Large intestine (tissue), 3 donors: Measurements from ENCODE around the gene TAB2. TPM values are rescaled to one million over a fixed set of nuclear protein-coding genes. Genes with fewer than 3 reads are reported as not detected.
A peak's percentile ranks its signal among the peaks of the same experiment; 100 is the strongest.

Experiments used
- DNase-seq, 2 donors: peaks; one replicate each; pipeline versions ENCODE4 v3.0.0 to v3.0.0-alpha.2; 2013
- H3K27ac ChIP-seq: one replicate; pipeline ENCODE4 v1.5.1; 2013; ENCODE audit warnings: low read length
- H3K27me3 ChIP-seq: 2 replicates; pipeline ENCODE4 v1.6.1; 2013; ENCODE audit warnings: low read length; ENCODE audit not compliant: control insufficient read depth, insufficient read depth
- H3K36me3 ChIP-seq: 2 replicates; pipeline ENCODE4 v1.6.1; 2013; ENCODE audit warnings: low read length; ENCODE audit not compliant: control insufficient read depth, insufficient read depth
- H3K4me1 ChIP-seq: one replicate; pipeline ENCODE4 v1.6.1; 2013; ENCODE audit warnings: low read length; ENCODE audit not compliant: control insufficient read depth, insufficient read depth
- H3K4me3 ChIP-seq: one replicate; pipeline ENCODE4 v1.5.1; 2013; ENCODE audit warnings: low read length
- H3K9me3 ChIP-seq: one replicate; pipeline ENCODE4 v1.6.1; 2013; ENCODE audit warnings: mild to moderate bottlenecking, low read depth, low read length, moderate library complexity; ENCODE audit not compliant: control insufficient read depth
- WGBS: methylation state at CpG from one replicate; pipeline ENCODE4 v1.1.5; 2013; ENCODE audit warnings: low lambda C conversion rate; ENCODE audit not compliant: insufficient coverage; 5-methylcytosine and 5-hydroxymethylcytosine counted together
- polyA plus RNA-seq: library from polyadenylated mRNA; unstranded; fragments of 120-200 nt; gene quantifications from one replicate; pipeline ENCODE4 v1.2.1, GENCODE V29; 2013

TAB2 gene
- polyA plus RNA-seq, 1 donor, result 43.7 TPM

DNA sequence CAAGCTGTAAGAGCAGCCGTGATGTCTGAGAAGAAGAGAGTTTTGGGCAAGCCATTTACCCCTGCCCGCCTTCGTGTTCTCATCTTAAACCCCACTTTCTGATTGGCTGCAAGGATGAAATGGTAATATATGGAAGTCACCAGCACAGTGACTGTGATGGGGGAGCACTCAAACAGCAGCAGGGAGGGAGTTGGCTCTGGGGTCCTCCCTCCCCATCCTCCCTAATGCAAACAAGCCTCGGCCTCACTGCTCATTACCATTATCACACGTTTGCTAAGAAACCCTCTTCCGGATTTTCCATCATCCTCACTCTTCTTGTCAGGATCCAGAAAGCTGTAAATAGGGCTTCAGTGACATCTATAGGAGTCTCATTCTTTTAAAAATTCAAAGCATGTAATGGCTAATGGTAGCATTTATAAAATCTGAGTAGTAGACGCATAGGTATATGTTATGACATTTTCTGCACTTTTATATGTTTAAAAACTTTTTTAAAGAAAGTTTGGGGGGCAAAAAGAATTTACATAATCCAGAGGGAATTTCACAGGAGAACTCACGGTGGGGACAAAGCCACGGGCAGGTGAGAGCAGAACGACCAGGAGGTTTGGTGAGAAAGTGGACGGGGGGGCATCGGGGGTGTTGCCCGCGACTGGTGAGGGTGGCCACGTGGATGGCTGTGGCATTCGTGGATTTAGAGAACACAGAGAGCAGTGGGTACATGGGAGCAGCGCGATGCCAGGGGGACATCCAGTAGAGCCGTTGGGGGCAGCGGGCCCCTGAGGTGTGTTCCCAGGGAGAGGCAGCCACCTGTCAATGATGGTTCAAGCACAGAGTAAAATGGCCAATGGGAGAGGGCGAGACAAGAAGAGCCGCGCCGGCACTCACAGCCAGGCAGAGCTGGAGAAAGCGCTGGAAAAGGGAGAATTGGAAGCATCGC lies 112.2 kb downstream of the TAB2 start:
- Histone ChIP-seq H3K27ac (no peak overlapping the region), H3K9me3 (no peaks in the 10 kb centered on the region), H3K4me1 (peaks cover 2% of the 10 kb centered on the region), H3K27me3 (no peaks in the 10 kb centered on the region), H3K36me3 (no peaks in the 10 kb centered on the region), H3K4me3 (no peak overlapping the region)
- 93% methylated on average over 3 of the region's 26 CpGs for WGBS
- no peak for DNase-seq

DNA sequence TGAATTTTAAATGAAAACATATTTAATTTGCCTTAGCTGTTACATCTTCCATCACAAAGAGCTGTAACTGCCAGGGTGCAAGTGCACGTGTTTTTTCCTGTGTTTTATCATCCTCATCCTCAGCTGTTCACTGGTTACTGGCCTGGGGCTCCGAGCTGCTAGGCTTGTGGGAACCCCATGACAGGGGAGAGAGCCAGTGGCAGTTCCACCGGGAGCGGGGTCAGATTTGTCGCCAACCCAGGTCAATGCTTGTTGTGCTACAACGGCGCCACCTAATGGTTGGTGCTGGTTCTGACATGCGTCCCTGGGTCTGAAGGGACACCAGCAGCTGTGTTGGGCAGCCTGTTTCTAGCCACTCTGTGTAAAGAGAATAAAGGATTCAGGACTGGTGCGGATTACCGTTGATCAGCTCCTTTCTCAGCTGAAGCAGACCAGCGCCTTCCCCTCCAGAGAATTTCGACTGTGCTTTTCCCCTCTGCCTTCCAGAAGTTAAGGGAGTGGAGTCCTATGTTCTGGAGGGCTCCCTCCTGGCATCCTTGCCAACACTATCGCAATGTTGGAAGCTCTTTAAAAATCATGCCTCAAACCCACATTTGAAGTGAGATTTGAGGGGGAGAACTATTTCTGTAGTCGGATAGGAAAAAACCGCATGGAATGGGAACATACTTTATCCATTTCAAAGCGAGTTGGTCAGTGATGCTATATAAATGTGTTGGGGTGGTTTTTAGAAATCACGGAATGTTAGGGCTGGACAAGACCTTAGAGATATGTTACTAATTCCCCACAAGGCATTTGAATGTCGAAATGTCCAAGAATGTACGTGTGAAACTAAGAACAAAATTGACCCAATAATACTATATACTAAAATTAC lies 114.6 kb downstream of the TAB2 start:
- peaks cover 2% of the 10 kb centered on the region for H3K4me1 ChIP-seq

DNA sequence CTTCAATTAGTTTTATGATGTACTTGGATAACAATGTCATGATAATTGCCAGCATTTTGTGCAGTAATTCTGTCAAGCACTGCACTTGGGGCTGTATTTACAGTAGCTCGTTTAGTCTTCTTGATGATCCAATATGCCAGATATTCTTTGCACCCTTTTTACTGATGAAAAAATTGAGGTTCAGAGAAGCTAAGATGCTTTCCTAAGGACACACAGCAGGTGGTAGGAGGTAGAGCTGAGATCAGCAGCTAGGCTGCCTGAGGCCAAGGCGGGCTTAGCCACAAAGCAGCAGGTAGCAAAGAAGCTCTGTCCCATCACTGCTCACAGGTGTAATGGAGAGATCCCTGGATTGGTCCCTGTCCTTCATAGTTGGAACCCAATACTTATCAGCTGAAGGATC lies 115.9 kb downstream of the TAB2 start:
- H3K27me3 ChIP-seq, result no peaks in the 10 kb centered on the region
- WGBS, result no CpG with 5 or more reads among the region's 2 CpGs
- no peak overlapping the region for H3K27ac ChIP-seq
- H3K9me3 ChIP-seq, result no peaks in the 10 kb centered on the region
- H3K4me1 ChIP-seq, result peaks cover 2% of the 10 kb centered on the region
- H3K36me3 ChIP-seq, result no peaks in the 10 kb centered on the region
- DNase-seq, result no peak
- no peak overlapping the region for H3K4me3 ChIP-seq

More for the DNA sequence above, 114.6 kb downstream of the TAB2 start:
- Histone ChIP-seq H3K36me3 (no peaks in the 10 kb centered on the region), H3K9me3 (no peaks in the 10 kb centered on the region), H3K4me3 (no peak overlapping the region), H3K27ac (no peak overlapping the region), H3K27me3 (no peaks in the 10 kb centered on the region)
- WGBS, result 100% methylated on average over 2 of the region's 19 CpGs
- peak; percentile 61 to 71 for DNase-seq

DNA sequence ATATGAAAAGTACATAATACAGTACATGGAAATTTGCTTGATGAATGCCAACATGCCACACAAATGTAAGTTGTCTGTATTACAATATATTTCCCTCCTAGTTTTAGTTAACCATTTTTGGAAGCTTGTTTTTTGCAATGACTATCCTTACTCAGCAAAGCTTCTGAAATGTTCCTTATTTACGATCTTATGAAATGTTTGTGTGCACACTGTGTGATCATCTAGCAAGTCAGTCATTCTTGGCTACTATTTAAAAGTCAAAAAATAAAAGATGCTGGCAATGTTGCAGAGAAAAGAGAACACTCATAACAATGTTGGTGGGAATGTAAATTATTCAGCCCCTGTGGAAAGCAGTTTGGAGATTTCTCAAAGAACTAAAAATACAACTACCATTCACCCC lies 116.4 kb downstream of the TAB2 start:
- no CpG with 5 or more reads among the region's 1 CpG for WGBS
- no peaks in the 10 kb centered on the region for H3K36me3 ChIP-seq
- H3K4me1 ChIP-seq, result peaks cover 2% of the 10 kb centered on the region
- no peak overlapping the region for H3K4me3 ChIP-seq
- no peak overlapping the region for H3K27ac ChIP-seq
- no peaks in the 10 kb centered on the region for H3K27me3 ChIP-seq
- no peaks in the 10 kb centered on the region for H3K9me3 ChIP-seq
- no peak for DNase-seq

DNA sequence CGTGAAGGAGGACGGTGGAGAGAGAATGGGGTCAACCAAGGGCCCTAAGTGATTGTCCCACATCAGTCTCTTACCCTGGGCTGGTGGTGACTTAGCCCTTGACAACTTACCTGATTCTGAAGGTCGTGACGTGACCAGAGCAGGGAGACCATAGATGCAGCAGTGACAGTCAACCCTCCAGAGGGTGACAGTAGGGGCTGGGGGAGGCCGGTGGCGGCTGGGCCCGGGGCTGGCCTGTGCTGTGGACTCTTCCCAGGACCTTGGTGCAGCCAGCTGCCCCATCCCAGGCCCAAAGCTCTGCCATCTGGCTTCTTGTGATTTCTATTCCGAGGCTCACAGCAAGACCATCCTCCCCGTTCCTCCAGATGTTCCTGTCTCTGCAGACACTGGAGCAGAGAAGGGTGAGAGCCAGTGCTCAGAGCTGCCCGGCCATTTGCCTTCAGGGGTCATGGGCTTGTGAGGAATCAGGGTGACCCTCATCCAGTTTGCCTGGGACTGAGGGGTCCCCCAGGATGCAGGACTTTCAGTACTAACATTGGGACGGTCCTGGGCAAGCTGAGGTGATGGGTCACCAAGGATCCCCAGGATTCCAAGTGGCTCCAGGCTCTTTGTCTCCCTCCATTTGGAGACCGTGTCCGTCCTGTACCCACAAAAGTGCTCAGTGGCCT lies 118.5 kb downstream of the TAB2 start:
- DNase-seq, result no peak
- Histone ChIP-seq H3K27ac (no peak overlapping the region), H3K36me3 (no peaks in the 10 kb centered on the region), H3K27me3 (no peaks in the 10 kb centered on the region), H3K9me3 (no peaks in the 10 kb centered on the region), H3K4me3 (no peak overlapping the region), H3K4me1 (peaks cover 2% of the 10 kb centered on the region)
- WGBS, result no CpG with 5 or more reads among the region's 13 CpGs

DNA sequence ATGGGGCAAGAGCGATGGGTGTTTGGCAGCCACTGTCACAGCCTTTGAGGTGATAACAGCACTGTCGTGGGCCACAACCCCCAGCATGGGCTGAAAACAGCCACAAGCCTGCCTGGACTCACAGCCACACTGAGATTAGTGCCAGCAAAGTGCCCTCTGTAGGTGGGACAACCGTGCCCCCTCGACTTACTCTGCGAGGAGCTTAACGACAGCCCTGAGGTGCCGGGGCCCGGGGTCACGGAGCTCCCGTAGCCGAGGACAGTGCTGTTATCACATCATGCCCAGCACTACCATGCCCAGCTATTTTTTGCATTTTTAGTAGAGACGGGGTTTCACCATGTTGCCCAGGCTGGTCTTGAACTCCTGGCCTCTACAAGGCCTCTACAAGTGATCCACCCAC lies 119.1 kb downstream of the TAB2 start:
- no peak overlapping the region for H3K4me3 ChIP-seq
- no peak overlapping the region for H3K27ac ChIP-seq
- H3K36me3 ChIP-seq, result no peaks in the 10 kb centered on the region
- H3K9me3 ChIP-seq, result no peaks in the 10 kb centered on the region
- DNase-seq, result no peak
- WGBS, result no CpG with 5 or more reads among the region's 12 CpGs
- no peaks in the 10 kb centered on the region for H3K27me3 ChIP-seq
- peaks cover 8% of the 10 kb centered on the region for H3K4me1 ChIP-seq

DNA sequence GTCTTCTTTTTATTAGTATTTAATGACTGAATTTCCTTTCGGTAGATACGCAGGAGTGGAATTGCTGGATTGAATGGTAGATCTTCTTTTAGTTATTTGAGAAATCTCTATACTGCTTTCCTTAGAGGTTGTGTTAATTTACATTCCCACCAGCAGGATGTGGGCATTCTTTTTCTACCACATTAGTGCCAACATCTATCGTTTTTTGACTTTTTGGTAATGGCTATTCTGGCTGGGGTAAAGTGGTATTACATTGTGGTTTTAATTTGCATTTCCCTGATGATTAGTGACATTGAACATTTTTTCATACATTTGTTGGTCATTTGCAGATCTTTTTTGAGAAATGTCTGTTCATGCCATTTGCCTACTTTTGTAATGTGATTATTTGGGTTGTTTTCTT lies 119.7 kb downstream of the TAB2 start:
- Histone ChIP-seq H3K4me1 (peaks cover 6% of the 10 kb centered on the region), H3K9me3 (no peaks in the 10 kb centered on the region), H3K27ac (no peak overlapping the region), H3K4me3 (no peak overlapping the region), H3K36me3 (no peaks in the 10 kb centered on the region), H3K27me3 (no peaks in the 10 kb centered on the region)
- no peak for DNase-seq
- WGBS, result 67% methylated on average over 1 of the region's 3 CpGs

DNA sequence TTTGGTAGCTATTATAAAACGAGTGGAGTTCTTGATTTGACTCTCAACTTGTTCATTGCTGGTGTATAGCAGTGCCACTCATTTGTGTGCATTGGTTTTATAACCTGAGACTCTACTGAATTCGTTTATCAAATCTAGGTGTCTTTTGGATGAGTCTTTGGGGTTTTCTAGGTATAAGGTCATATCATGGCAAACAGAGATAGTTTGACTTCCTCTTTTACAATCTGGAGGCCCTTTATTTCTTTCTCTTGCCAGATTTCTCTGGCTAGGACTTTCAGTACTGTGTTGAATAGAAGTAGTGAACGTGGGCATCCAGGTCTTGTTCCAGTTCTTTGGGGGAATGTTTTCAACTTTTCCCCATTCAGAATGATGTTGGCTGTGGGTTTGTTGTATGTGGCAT lies 121.3 kb downstream of the TAB2 start:
- no peak overlapping the region for H3K4me3 ChIP-seq
- 100% methylated on average over 1 of the region's 3 CpGs for WGBS

DNA sequence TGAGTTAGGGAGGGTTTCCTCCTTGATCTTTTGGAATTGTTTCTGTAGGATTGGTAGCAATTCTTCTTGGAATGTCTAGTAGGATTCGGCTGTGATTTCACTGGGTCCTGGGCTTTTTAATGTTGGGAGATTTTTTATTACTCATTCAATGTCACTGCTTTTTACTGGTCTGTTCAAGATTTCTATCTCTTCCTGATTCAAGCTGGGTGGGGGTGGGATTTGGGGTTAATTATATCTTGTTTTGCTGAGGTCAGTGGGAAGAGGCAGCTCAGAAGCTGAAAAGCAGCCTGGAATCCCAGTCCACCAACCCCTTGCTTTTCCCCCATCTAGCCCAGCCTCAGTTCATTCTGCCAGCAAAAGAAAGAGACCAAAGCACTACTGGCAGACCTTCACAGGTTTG lies 122.1 kb downstream of the TAB2 start:
- Histone ChIP-seq H3K36me3 (no peaks in the 10 kb centered on the region), H3K27ac (no peak overlapping the region), H3K9me3 (no peaks in the 10 kb centered on the region), H3K4me1 (peaks cover 6% of the 10 kb centered on the region), H3K4me3 (no peak overlapping the region), H3K27me3 (no peaks in the 10 kb centered on the region)
- WGBS, result 80% methylated on average over 1 of the region's 1 CpG
- DNase-seq, result no peak

More for the DNA sequence above, 121.3 kb downstream of the TAB2 start:
- no peaks in the 10 kb centered on the region for H3K36me3 ChIP-seq
- H3K27ac ChIP-seq, result no peak overlapping the region
- no peak for DNase-seq
- H3K9me3 ChIP-seq, result no peaks in the 10 kb centered on the region
- no peaks in the 10 kb centered on the region for H3K27me3 ChIP-seq
- H3K4me1 ChIP-seq, result peaks cover 6% of the 10 kb centered on the region
